Astrocyte (in vitro differentiated cells and primary cell): ENCODE measurements around the gene KIR2DL3. TPM values are rescaled to one million over a fixed set of nuclear protein-coding genes. Genes with fewer than 3 reads are reported as not detected.
"Not testable (repeated sequence)": the region's sequence is repeated elsewhere in the genome, so short reads cannot be mapped to it uniquely, and the experiment has no call there.

Experiments used
- DNase-seq: peaks from one replicate; pipeline ENCODE4 v3.0.0-alpha.2; 2010; ENCODE audit warnings: low read depth
- FAIRE-seq: peaks from 2 replicates; lab custom pipeline; 2011; peaks lifted over from hg19 to GRCh38; lab: Jason Lieb, UNC
- H2AFZ ChIP-seq: 2 replicates; pipeline ENCODE4 v1.6.0; 2012; ENCODE audit warnings: low read depth, low read length, inconsistent platforms
- H3K27ac ChIP-seq: 2 replicates; pipeline ENCODE4 v1.5.1; 2011; ENCODE audit warnings: low read depth, low read length, inconsistent platforms
- H3K27me3 ChIP-seq: 2 replicates; pipeline ENCODE4 v1.6.0; 2011; ENCODE audit warnings: low read length, inconsistent platforms; ENCODE audit not compliant: insufficient read depth
- H3K36me3 ChIP-seq: 2 replicates; pipeline ENCODE4 v1.5.1; 2011; ENCODE audit warnings: low read length, inconsistent platforms; ENCODE audit not compliant: insufficient read depth
- H3K4me1 ChIP-seq: 2 replicates; pipeline ENCODE4 v1.5.1; 2011; ENCODE audit warnings: low read length, inconsistent platforms; ENCODE audit not compliant: insufficient read depth
- H3K4me2 ChIP-seq: 2 replicates; pipeline ENCODE4 v1.6.0; 2012; ENCODE audit warnings: low read length, inconsistent platforms
- H3K4me3 ChIP-seq: 2 replicates; pipeline ENCODE4 v1.5.1; 2011; ENCODE audit warnings: low read depth, mild to moderate bottlenecking, low read length, inconsistent platforms; ENCODE audit not compliant: insufficient read depth
- H3K79me2 ChIP-seq: 2 replicates; pipeline ENCODE4 v1.6.0; 2012; ENCODE audit warnings: mild to moderate bottlenecking, low read length, inconsistent platforms; ENCODE audit not compliant: insufficient read depth
- H3K9ac ChIP-seq: 2 replicates; pipeline ENCODE4 v1.6.0; 2012; ENCODE audit warnings: mild to moderate bottlenecking, low read length, inconsistent platforms
- H3K9me3 ChIP-seq: 2 replicates; pipeline ENCODE4 v1.5.1; 2012; ENCODE audit warnings: low read depth, mild to moderate bottlenecking, low read length, inconsistent platforms; ENCODE audit not compliant: insufficient read depth
- H4K20me1 ChIP-seq: 2 replicates; pipeline ENCODE4 v1.6.0; 2012; ENCODE audit warnings: low read length, inconsistent platforms; ENCODE audit not compliant: insufficient read depth
- H3K27ac Mint-ChIP-seq: one replicate; pipeline ENCODE4 v1.8.0; 2021; ENCODE audit warnings: mild to moderate bottlenecking, mixed read lengths; ENCODE audit not compliant: unreplicated experiment
- H3K27me3 Mint-ChIP-seq: one replicate; pipeline ENCODE4 v1.8.0; 2021; ENCODE audit warnings: low read depth, mixed read lengths; ENCODE audit not compliant: unreplicated experiment
- H3K36me3 Mint-ChIP-seq: one replicate; pipeline ENCODE4 v1.8.0; 2021; ENCODE audit warnings: low read depth, mixed read lengths; ENCODE audit not compliant: unreplicated experiment
- H3K4me1 Mint-ChIP-seq: one replicate; pipeline ENCODE4 v1.8.0; 2021; ENCODE audit warnings: low read depth, mixed read lengths; ENCODE audit not compliant: unreplicated experiment
- H3K4me3 Mint-ChIP-seq: one replicate; pipeline ENCODE4 v1.8.0; 2021; ENCODE audit warnings: mild to moderate bottlenecking, moderate library complexity, mixed read lengths; ENCODE audit not compliant: unreplicated experiment
- H3K9me3 Mint-ChIP-seq: one replicate; pipeline ENCODE4 v1.8.0; 2021; ENCODE audit warnings: mild to moderate bottlenecking, mixed read lengths; ENCODE audit not compliant: unreplicated experiment
- total RNA-seq: library from RNA; stranded (reverse); gene quantifications from 2 replicates; pipeline ENCODE4 v1.2.1, GENCODE V29; 2021

The KIR2DL3 gene
- total RNA-seq, 1 donor from 2014 or later, result not detected

DNA sequence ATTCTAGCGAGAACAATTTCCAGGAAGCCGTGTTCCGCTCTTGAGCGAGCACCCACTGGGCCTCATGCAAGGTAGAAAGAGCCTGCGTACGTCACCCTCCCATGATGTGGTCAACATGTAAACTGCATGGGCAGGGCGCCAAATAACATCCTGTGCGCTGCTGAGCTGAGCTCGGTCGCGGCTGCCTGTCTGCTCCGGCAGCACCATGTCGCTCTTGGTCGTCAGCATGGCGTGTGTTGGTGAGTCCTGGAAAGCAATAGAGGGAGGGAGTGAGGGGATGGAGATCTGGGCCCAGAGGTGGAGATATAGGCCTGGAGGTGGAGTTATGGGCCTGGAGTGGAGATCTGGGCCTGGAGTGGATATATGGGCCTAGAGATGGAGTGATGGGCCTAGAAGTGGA, 31.3 kb downstream of the KIR2DL3 start, which contains the start of gene KIR2DL1:
KIR2DL1 (plus strand) TSS at position 148 of the 400 bp plus-strand sequence; CDS start at position 206, 58 bp downstream.
- H4K20me1 ChIP-seq, H3K36me3 Mint-ChIP-seq, H3K79me2 ChIP-seq, H3K27ac ChIP-seq, H3K27ac Mint-ChIP-seq, H3K27me3 Mint-ChIP-seq, H3K4me3 Mint-ChIP-seq, H3K9ac ChIP-seq, H3K9me3 ChIP-seq, H3K4me3 ChIP-seq, H2AFZ ChIP-seq, H3K4me1 Mint-ChIP-seq, H3K36me3 ChIP-seq, H3K27me3 ChIP-seq, DNase-seq, H3K4me1 ChIP-seq, FAIRE-seq, H3K4me2 ChIP-seq: not testable (repeated sequence)
- peaks cover 40% of the 10 kb centered on the region for H3K9me3 Mint-ChIP-seq

- not testable (repeated sequence) for H3K9me3 ChIP-seq, H3K27ac Mint-ChIP-seq
Measured at GRCh38 chr19:54770511-54770910, 32.2 kb downstream of the KIR2DL3 start.

GRCh38 chr19:54771018-54771960, 33.0 kb downstream of the KIR2DL3 start:
- H3K4me1 Mint-ChIP-seq, H2AFZ ChIP-seq, H3K79me2 ChIP-seq, H3K4me3 ChIP-seq, DNase-seq, H3K9me3 ChIP-seq, H3K27me3 ChIP-seq, H3K27ac ChIP-seq, H3K4me2 ChIP-seq, H4K20me1 ChIP-seq, H3K36me3 Mint-ChIP-seq, FAIRE-seq, H3K4me1 ChIP-seq, H3K36me3 ChIP-seq, H3K27me3 Mint-ChIP-seq, H3K9ac ChIP-seq, H3K27ac Mint-ChIP-seq, H3K4me3 Mint-ChIP-seq: not testable (repeated sequence)
- peaks cover 33% of the 10 kb centered on the region for H3K9me3 Mint-ChIP-seq

More at GRCh38 chr19:54770511-54770910, 32.2 kb downstream of the KIR2DL3 start:
- H3K4me1 Mint-ChIP-seq, H3K27me3 ChIP-seq, H3K4me2 ChIP-seq, H3K4me3 Mint-ChIP-seq, H3K27ac ChIP-seq, H3K36me3 Mint-ChIP-seq, H3K9ac ChIP-seq, H3K27me3 Mint-ChIP-seq, H3K36me3 ChIP-seq, FAIRE-seq, H4K20me1 ChIP-seq, H3K79me2 ChIP-seq, H2AFZ ChIP-seq, H3K4me3 ChIP-seq, DNase-seq, H3K4me1 ChIP-seq: not testable (repeated sequence)
- H3K9me3 Mint-ChIP-seq, result peaks cover 33% of the 10 kb centered on the region

GRCh38 chr19:54772666-54773065, 34.4 kb downstream of the KIR2DL3 start:
- not testable (repeated sequence) for H3K27ac Mint-ChIP-seq, H3K4me1 ChIP-seq, H3K27me3 Mint-ChIP-seq, H3K4me2 ChIP-seq, H3K36me3 ChIP-seq, FAIRE-seq, H3K79me2 ChIP-seq, H2AFZ ChIP-seq, DNase-seq, H3K27me3 ChIP-seq, H4K20me1 ChIP-seq, H3K4me3 ChIP-seq, H3K27ac ChIP-seq, H3K9me3 ChIP-seq, H3K4me3 Mint-ChIP-seq, H3K4me1 Mint-ChIP-seq, H3K9ac ChIP-seq, H3K36me3 Mint-ChIP-seq
- peaks cover 26% of the 10 kb centered on the region for H3K9me3 Mint-ChIP-seq

DNA sequence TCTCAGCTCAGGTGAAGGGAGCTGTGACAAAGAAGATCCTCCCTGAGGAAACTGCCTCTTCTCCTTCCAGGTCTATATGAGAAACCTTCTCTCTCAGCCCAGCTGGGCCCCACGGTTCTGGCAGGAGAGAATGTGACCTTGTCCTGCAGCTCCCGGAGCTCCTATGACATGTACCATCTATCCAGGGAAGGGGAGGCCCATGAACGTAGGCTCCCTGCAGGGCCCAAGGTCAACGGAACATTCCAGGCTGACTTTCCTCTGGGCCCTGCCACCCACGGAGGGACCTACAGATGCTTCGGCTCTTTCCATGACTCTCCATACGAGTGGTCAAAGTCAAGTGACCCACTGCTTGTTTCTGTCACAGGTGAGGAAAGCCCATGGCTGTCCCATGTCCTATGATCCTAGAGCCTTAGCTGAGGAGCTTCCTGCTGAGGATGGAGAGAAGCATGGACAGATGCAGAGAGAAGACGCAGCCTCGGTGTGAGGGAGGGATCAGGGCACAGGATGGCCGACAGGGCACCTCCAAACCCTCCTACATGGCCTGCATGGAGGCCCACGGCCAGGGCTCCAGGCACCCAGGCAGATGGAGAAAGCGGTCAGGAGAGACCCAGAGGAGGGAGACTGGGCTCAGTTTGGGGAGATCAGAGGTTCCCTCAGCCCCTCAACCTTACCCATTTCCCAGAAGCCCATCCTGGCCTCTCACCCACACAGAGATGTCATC, 36.9 kb downstream of the KIR2DL3 start:
- not testable (repeated sequence) for H3K4me1 ChIP-seq, H4K20me1 ChIP-seq, H3K4me2 ChIP-seq, H3K4me3 ChIP-seq, H3K36me3 Mint-ChIP-seq, H3K4me1 Mint-ChIP-seq, H3K27ac ChIP-seq, H2AFZ ChIP-seq, H3K27me3 ChIP-seq, FAIRE-seq, H3K27ac Mint-ChIP-seq, H3K36me3 ChIP-seq, H3K9ac ChIP-seq, DNase-seq, H3K79me2 ChIP-seq, H3K9me3 ChIP-seq, H3K4me3 Mint-ChIP-seq, H3K27me3 Mint-ChIP-seq
- peaks cover 17% of the 10 kb centered on the region for H3K9me3 Mint-ChIP-seq
